Ascending aorta (tissue), 2 donors: ENCODE results near the gene PCDHA11. TPM values are rescaled to one million over a fixed set of nuclear protein-coding genes. Genes with fewer than 3 reads are reported as not detected.
"Not testable (repeated sequence)": the region's sequence is repeated elsewhere in the genome, so short reads cannot be mapped to it uniquely, and the experiment has no call there.

Source experiments
- DNase-seq, 2 donors: peaks; one replicate each; pipeline ENCODE4 v3.0.0-alpha.2; 2019; ENCODE audit warnings: low spot score in 2 of 2
- H3K27ac ChIP-seq, 2 donors: fragments of 200-600 bp; sonication (generic); one replicate each; pipeline ENCODE4 v1.5.1; 2016 to 2017; ENCODE audit warnings: mild to moderate bottlenecking in 1 of 2
- H3K27me3 ChIP-seq: fragments of 200-600 bp; sonication (generic); one replicate; pipeline ENCODE4 v1.5.1; 2017
- H3K36me3 ChIP-seq, 2 donors: fragments of 200-600 bp; sonication (generic); one replicate each; pipeline ENCODE4 v1.5.1; 2016
- H3K4me1 ChIP-seq, 2 donors: fragments of 200-600 bp; sonication (generic); one replicate each; pipeline ENCODE4 v1.5.1; 2016 to 2017; ENCODE audit warnings: mild to moderate bottlenecking in 1 of 2
- H3K4me3 ChIP-seq, 2 donors: fragments of 200-600 bp; sonication (generic); one replicate each; pipeline ENCODE4 v1.5.1; 2016 to 2017; ENCODE audit warnings: mild to moderate bottlenecking in 1 of 2
- H3K9me3 ChIP-seq, 2 donors: fragments of 200-600 bp; sonication (generic); one replicate each; pipeline ENCODE4 v1.5.1; 2016
- intact Hi-C: fragments of 100-400 bp; cut with DNase I; formaldehyde crosslinking; loops from one replicate; pipeline ENCODE4 v1.15.1; 2023
- total RNA-seq: library from RNA; depleted of rRNA; stranded (reverse); fragments of >200 nt; gene quantifications from one replicate; pipeline ENCODE4 v1.1.0, GENCODE V29; 2016
- TF ChIP-seq, protein P1 (sequence below), 3 experiments: fragments of 200-600 bp in 2 of 3; fragments of 450-650 bp in 1 of 3; sonication (generic) in 2 of 3; IDR thresholded peaks; one replicate each; pipeline ENCODE4 v1.5.1; 2016 to 2019; ENCODE audit warnings: antibody characterized with exemption in 3 of 3, mild to moderate bottlenecking in 1 of 3, moderate library complexity in 1 of 3

PCDHA11 gene
- total RNA-seq, 1 donor from 2014 or later: not detected

DNA sequence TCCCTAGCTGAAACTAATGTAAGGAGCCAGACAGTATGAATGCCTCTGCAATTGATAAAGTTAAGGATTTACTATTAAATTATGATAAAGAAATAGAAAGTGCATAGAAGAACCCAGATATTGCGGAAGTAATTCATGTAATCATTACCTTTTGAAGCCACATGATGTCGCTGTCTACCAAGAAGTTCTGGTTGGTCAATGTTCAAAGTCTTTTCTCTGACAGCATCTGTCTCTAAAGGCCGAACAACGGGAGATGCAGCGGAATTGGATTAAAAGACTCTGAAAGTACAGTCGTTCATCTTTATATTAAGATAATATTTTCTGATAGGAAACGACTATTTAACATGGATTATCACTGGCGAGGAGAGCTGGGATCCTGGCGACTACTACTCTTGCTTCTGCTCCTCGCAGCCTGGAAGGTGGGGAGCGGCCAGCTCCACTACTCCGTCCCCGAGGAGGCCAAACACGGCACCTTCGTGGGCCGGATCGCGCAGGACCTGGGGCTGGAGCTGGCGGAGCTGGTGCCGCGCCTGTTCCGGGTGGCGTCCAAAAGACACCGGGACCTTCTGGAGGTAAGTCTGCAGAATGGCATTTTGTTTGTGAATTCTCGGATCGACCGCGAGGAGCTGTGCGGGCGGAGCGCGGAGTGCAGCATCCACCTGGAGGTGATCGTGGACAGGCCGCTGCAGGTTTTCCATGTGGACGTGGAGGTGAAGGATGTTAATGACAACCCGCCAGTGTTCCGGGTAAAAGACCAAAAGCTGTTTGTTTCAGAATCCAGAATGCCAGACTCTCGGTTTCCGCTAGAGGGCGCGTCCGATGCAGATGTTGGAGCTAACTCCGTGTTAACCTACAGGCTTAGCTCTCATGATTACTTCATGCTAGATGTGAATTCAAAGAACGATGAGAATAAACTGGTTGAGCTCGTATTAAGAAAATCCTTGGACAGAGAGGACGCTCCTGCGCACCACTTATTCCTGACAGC is 27.5 kb upstream of the PCDHA11 start, which contains the start of gene PCDHA8:
Gene PCDHA8 (plus strand): TSS at position 210 of the 985 bp plus-strand sequence. CDS start 135 bp downstream, at position 345.
- no peak within 1 kb of the TSS for H3K4me3 ChIP-seq
- TF ChIP-seq, protein P1, sequence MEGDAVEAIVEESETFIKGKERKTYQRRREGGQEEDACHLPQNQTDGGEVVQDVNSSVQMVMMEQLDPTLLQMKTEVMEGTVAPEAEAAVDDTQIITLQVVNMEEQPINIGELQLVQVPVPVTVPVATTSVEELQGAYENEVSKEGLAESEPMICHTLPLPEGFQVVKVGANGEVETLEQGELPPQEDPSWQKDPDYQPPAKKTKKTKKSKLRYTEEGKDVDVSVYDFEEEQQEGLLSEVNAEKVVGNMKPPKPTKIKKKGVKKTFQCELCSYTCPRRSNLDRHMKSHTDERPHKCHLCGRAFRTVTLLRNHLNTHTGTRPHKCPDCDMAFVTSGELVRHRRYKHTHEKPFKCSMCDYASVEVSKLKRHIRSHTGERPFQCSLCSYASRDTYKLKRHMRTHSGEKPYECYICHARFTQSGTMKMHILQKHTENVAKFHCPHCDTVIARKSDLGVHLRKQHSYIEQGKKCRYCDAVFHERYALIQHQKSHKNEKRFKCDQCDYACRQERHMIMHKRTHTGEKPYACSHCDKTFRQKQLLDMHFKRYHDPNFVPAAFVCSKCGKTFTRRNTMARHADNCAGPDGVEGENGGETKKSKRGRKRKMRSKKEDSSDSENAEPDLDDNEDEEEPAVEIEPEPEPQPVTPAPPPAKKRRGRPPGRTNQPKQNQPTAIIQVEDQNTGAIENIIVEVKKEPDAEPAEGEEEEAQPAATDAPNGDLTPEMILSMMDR (IDR thresholded peaks at IDR 0.05): no peak
- intact Hi-C loops: no loop called here
- DNase-seq: no peak
- no peaks in the 10 kb centered on the region for H3K4me1 ChIP-seq
- no peaks in the 10 kb centered on the region for H3K36me3 ChIP-seq
- H3K9me3 ChIP-seq: peaks cover 8 to 63% of the 10 kb centered on the region in 2 donors
- H3K27ac ChIP-seq: no peak within 1 kb of the TSS
- H3K27me3 ChIP-seq: no peaks in the 10 kb centered on the region

DNA sequence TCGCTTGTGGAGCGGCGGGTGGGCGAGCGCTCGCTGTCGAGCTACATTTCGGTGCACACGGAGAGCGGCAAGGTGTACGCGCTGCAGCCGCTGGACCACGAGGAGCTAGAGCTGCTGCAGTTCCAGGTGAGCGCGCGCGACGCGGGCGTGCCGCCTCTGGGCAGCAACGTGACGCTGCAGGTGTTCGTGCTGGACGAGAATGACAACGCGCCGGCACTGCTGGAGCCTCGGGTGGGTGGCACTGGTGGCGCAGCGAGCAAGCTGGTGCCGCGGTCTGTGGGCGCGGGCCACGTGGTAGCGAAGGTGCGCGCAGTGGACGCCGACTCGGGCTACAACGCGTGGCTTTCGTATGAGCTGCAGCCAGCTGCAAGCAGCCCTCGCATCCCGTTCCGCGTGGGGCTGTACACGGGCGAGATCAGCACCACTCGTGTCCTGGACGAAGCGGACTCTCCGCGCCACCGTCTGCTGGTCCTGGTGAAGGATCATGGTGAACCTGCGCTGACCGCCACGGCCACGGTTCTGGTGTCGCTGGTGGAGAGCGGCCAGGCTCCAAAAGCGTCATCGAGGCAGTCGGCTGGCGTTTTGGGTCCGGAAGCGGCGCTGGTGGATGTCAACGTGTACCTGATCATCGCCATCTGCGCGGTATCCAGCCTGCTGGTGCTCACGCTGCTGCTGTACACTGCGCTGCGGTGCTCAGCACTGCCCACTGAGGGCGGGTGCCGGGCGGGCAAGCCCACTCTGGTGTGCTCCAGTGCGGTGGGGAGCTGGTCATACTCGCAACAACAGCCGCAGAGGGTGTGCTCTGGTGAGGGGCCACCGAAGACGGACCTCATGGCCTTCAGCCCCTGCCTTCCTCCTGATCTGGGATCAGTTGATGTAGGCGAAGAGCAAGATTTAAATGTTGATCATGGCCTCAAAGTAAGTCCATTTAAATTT is 25.7 kb upstream of the PCDHA11 start:
- no peaks in the 10 kb centered on the region for H3K36me3 ChIP-seq
- no peaks in the 10 kb centered on the region for H3K4me1 ChIP-seq
- H3K4me3 ChIP-seq: no peak overlapping the region
- intact Hi-C loops: no loop called here
- peak in 1 of 2 donors; percentile 58 for DNase-seq
- no peaks in the 10 kb centered on the region for H3K27me3 ChIP-seq
- H3K27ac ChIP-seq: no peak overlapping the region
- TF ChIP-seq, protein P1 (IDR thresholded peaks at IDR 0.05): no peak
- peaks cover 8 to 65% of the 10 kb centered on the region in 2 donors for H3K9me3 ChIP-seq

GRCh38 chr5:140848139-140849102 is 20.3 kb upstream of the PCDHA11 start, which contains the start of gene PCDHA9:
TSS of gene PCDHA9 (plus strand) at chr5:140848382. CDS start at chr5:140848496, 114 bp downstream.
- H3K4me3 ChIP-seq, H3K27me3 ChIP-seq, intact Hi-C loops, H3K4me1 ChIP-seq, H3K36me3 ChIP-seq, DNase-seq, H3K27ac ChIP-seq: not testable (repeated sequence)
- H3K9me3 ChIP-seq: peaks cover 9 to 60% of the 10 kb centered on the region in 2 donors

DNA sequence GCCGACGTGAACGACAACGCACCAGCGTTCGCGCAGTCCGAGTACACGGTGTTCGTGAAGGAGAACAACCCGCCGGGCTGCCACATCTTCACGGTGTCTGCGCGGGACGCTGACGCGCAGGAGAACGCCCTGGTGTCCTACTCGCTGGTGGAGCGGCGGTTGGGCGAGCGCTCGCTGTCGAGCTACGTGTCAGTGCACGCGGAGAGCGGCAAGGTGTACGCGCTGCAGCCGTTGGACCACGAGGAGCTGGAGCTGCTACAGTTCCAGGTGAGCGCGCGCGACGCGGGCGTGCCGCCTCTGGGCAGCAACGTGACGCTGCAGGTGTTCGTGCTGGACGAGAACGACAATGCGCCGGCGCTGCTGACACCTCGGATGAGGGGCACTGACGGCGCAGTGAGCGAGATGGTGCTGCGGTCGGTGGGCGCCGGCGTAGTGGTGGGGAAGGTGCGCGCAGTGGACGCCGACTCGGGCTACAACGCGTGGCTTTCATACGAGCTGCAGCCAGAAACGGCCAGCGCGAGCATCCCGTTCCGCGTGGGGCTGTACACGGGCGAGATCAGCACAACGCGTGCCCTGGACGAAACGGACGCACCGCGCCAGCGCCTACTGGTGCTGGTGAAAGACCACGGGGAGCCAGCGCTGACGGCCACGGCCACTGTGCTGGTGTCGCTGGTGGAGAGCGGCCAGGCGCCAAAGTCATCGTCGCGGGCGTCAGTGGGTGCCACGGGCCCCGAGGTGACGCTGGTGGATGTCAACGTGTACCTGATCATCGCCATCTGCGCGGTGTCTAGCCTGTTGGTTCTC is 18.7 kb upstream of the PCDHA11 start:
- intact Hi-C loops, H3K4me1 ChIP-seq, H3K4me3 ChIP-seq, H3K27me3 ChIP-seq, DNase-seq, H3K36me3 ChIP-seq, H3K27ac ChIP-seq: not testable (repeated sequence)
- peaks cover 9 to 46% of the 10 kb centered on the region in 2 donors for H3K9me3 ChIP-seq

- TF ChIP-seq, protein P1 (IDR thresholded peaks at IDR 0.05): no peak
- peak within 1 kb of the TSS; percentile 16 to 28 for H3K4me3 ChIP-seq
- no peak within 1 kb of the TSS for H3K27ac ChIP-seq
- no peaks in the 10 kb centered on the region for H3K36me3 ChIP-seq
- peaks cover 24 to 48% of the 10 kb centered on the region in 2 donors for H3K9me3 ChIP-seq
- intact Hi-C loops: no loop called here
- no peaks in the 10 kb centered on the region for H3K4me1 ChIP-seq
- H3K27me3 ChIP-seq: no peaks in the 10 kb centered on the region
- DNase-seq: no peak
Observed at GRCh38 chr5:140855772-140856674, 12.7 kb upstream of the PCDHA11 start, which contains the start of gene PCDHA10. TSS of gene PCDHA10 (plus strand) at chr5:140855897. CDS start at chr5:140856049, 152 bp downstream.
